Lower leg skin (tissue), 3 donors: ENCODE results near the gene PEX16.

Source experiments
- CTCF ChIP-seq, 3 donors: fragments of 450-650 bp; IDR thresholded peaks; one replicate each; pipeline ENCODE4 v1.5.1; 2016; ENCODE audit warnings: antibody characterized with exemption in 3 of 3, mild to moderate bottlenecking in 3 of 3, moderate library complexity in 2 of 3
- POLR2A ChIP-seq, 2 donors: fragments of 450-650 bp; IDR thresholded peaks; one replicate each; pipeline ENCODE4 v1.6.1; 2016 to 2017; ENCODE audit warnings: antibody characterized with exemption in 2 of 2, mild to moderate bottlenecking in 1 of 2, moderate library complexity in 1 of 2

- TF ChIP-seq POLR2A (IDR thresholded peaks at IDR 0.05) (no peak), CTCF (IDR thresholded peaks at IDR 0.05) (no peak)
Measured at GRCh38 chr11:45920531-45921477, 3.1 kb upstream of the PEX16 start.
